Muscle of leg (tissue), 16 donors: ENCODE results near the gene MEIS2. TPM values are rescaled to one million over a fixed set of nuclear protein-coding genes. Genes with fewer than 3 reads are reported as not detected.

ENCODE experiments used
- DNase-seq: peaks from one replicate; pipeline ENCODE4 v3.0.0; 2013
- H3K27ac ChIP-seq: one replicate; pipeline ENCODE4 v1.5.1; 2013; ENCODE audit warnings: mild to moderate bottlenecking, low read length, control low read depth
- H3K27me3 ChIP-seq: one replicate; pipeline ENCODE4 v1.6.1; 2013; ENCODE audit warnings: low read length; ENCODE audit not compliant: control insufficient read depth, insufficient read depth
- H3K36me3 ChIP-seq: one replicate; pipeline ENCODE4 v1.6.1; 2013; ENCODE audit warnings: low read length; ENCODE audit not compliant: control insufficient read depth, insufficient read depth
- H3K4me1 ChIP-seq: one replicate; pipeline ENCODE4 v1.6.1; 2013; ENCODE audit warnings: low read length; ENCODE audit not compliant: control insufficient read depth, insufficient read depth
- H3K4me3 ChIP-seq: one replicate; pipeline ENCODE4 v1.5.1; 2013; ENCODE audit warnings: low read length, control low read depth
- H3K9me3 ChIP-seq: replicated peaks from 2 replicates; pipeline ENCODE4 v1.6.1; 2013; ENCODE audit warnings: low read depth, low read length; ENCODE audit not compliant: control insufficient read depth
- WGBS: methylation state at CpG from one replicate; pipeline ENCODE4 v1.1.5; 2013; ENCODE audit warnings: missing lambda C conversion rate; ENCODE audit not compliant: insufficient coverage; 5-methylcytosine and 5-hydroxymethylcytosine counted together
- long read RNA-seq, 11 donors: transcript quantifications; one replicate each; lab custom pipeline, GENCODE V29; 2026
- polyA plus RNA-seq, 8 donors: library from polyadenylated mRNA; unstranded; fragments of 120-200 nt; gene quantifications; one replicate each; pipeline versions ENCODE4 v1.2.1 to v1.2.3, GENCODE V29; 2013; ENCODE audit warnings: inconsistent platforms in 1 of 8, low replicate concordance in 1 of 8; ENCODE audit not compliant: insufficient read length in 8 of 8, insufficient read depth in 1 of 8
- total RNA-seq: library from RNA; stranded (reverse); fragments of 120-200 nt; gene quantifications from one replicate; pipeline ENCODE4 v1.2.4, GENCODE V29; 2013

MEIS2 gene
- 8.5 TPM for total RNA-seq
- 10 to 100 TPM in 1 of 8 donors, 1 to 10 TPM in 7; 3.8 to 13.9 (median 6.0) TPM for polyA plus RNA-seq
- long read RNA-seq, donor 1 = 0 reads
- long read RNA-seq, donor 2 = 0 reads
- long read RNA-seq, donor 3, partial matches to known transcripts = 0 of 4 reads
- long read RNA-seq, donor 3, other reads (novel, unspliced or antisense) = 0 of 4 reads
- long read RNA-seq, donor 4 = 0 reads
- long read RNA-seq, donor 5, partial matches to known transcripts = 0 of 1 reads
- long read RNA-seq, donor 5, other reads (novel, unspliced or antisense) = 0 of 1 reads
- long read RNA-seq, donor 6 = 0 reads
- long read RNA-seq, donor 7, partial matches to known transcripts = 0 of 1 reads
- long read RNA-seq, donor 7, other reads (novel, unspliced or antisense) = 0 of 1 reads
- long read RNA-seq, donor 8, full-length matches to known transcripts = 1 of 1 reads
- long read RNA-seq, donor 8, partial matches to known transcripts = 0 of 1 reads
- long read RNA-seq, donor 8, other reads (novel, unspliced or antisense) = 0 of 1 reads
- long read RNA-seq, donor 9 = 0 reads
- long read RNA-seq, donor 10, partial matches to known transcripts = 0 of 1 reads
- long read RNA-seq, donor 10, other reads (novel, unspliced or antisense) = 0 of 1 reads
- long read RNA-seq, donor 11 = 0 reads

DNA sequence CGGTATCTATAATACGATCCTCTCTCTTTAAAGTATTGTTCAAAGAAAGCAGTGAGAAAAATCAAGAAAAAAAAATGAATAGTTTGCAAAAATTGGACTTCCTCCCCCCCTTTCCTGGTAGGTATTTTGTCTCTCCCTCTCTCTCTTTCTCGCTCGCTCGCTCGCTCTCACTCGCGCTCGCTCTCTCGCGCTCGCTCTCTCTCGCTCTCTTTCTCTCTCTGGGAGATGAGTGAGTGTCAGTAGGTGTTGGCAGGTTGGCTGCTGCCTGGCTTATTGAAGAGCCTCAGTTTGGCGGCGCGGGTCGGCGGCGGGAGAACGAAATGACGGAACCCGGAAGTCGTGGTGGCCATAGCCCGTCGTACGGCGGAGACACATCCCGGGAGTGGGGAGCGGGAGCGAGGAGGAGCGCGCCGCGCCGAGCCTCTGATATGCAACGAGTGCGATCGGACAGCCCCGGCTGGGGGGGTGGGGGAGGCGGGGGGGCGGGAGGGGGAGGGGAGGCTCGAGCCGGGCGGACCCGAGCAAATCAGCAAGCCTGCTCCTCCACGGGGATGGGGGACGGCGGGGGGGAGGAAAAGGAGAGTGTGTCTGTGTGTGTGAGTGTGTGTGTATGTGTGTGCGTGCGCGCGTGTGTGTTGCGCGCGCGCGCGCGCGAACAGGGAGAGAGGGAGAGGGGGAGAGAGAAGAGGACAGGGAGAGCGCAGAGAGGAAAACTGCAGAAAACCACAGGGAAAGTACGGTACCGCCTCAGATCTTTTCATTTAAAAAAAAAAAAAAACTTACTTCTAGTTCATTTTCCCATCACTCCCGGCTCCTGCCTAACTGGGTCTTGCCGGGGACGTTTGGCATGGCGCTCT, at the start of gene MEIS2:
Gene MEIS2 (minus strand): TSS at position 441 of the 857 bp plus-strand sequence. CDS start 1,083 bp downstream, outside the sequence.
- Histone ChIP-seq H3K27ac (peak within 1 kb of the TSS; percentile 97), H3K36me3 (no peaks in the 10 kb centered on the region), H3K27me3 (peaks cover 87% of the 10 kb centered on the region), H3K4me3 (peak within 1 kb of the TSS; percentile 66), H3K4me1 (peaks cover 26% of the 10 kb centered on the region), H3K9me3 (no peaks in the 10 kb centered on the region)
- 1% methylated on average over 19 of the region's 67 CpGs for WGBS
- peak; percentile 98 for DNase-seq

DNA sequence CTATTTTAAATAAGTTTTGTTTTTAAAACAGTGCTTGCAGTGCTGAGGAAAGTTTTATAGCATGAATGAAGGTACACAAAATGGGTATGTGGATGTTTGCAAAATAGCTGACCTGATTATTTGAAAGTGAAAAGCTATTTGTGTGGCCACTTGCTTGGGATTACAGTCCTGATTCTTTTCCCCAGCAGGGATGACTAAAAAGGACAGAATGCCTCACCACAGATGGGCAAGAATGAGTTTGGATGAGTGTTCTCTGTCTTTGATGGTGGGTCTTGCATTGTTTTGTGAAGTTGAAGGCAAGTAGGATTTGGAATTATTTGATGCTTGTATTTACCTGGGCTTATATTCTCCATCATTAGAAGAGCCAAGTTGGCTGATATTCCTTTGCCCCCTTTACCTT, 48.8 kb upstream of the MEIS2 start:
- H3K27me3 ChIP-seq = no peaks in the 10 kb centered on the region
- H3K4me1 ChIP-seq = no peaks in the 10 kb centered on the region
- no peak overlapping the region for H3K4me3 ChIP-seq
- no peaks in the 10 kb centered on the region for H3K36me3 ChIP-seq
- no peaks in the 10 kb centered on the region for H3K9me3 ChIP-seq
- no peak overlapping the region for H3K27ac ChIP-seq
- DNase-seq = no peak

DNA sequence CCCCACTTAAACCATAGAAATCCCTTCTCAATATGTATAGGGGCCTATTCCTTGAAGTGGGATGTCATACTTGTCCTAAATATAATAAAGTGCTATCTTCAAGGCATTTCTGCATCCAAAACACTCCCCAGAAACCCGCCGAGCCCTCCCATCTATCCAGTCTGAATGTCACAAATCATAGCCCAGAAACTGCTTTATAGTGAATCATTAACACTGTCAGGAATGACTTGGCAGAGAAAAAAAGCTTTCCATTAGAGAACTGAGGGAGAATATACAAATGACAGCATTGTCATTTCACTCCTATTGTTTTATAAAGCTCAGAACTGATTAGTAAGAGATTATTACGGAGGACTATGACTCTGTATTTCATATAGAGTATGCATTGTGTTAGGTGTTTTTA, 48.4 kb upstream of the MEIS2 start:
- Histone ChIP-seq H3K27me3 (no peaks in the 10 kb centered on the region), H3K27ac (no peak overlapping the region), H3K4me3 (no peak overlapping the region), H3K36me3 (no peaks in the 10 kb centered on the region), H3K9me3 (no peaks in the 10 kb centered on the region), H3K4me1 (no peaks in the 10 kb centered on the region)
- no CpG with 5 or more reads among the region's 3 CpGs for WGBS
- DNase-seq = no peak

DNA sequence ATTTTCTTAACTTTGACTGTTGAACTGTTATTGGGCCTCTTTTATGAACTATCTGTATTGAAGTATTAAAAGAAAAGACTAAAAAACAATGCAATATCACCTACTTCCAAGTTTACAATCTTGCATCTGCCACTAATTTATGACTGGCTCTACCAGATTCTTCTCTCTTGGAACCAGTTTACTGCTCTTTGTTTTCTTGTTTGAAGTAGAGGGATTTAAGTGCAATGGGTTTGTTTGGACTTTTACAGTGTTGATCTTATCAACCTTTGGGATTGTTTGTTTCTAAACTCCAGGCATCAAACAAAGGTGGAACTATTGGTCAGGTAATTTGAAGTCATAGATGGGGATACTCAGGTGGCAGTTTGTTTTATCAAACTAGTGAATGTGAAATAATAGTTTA, 43.0 kb upstream of the MEIS2 start:
- no peaks in the 10 kb centered on the region for H3K27me3 ChIP-seq
- H3K4me1 ChIP-seq = no peaks in the 10 kb centered on the region
- no peaks in the 10 kb centered on the region for H3K36me3 ChIP-seq
- DNase-seq = no peak
- no peaks in the 10 kb centered on the region for H3K9me3 ChIP-seq
- H3K27ac ChIP-seq = no peak overlapping the region
- H3K4me3 ChIP-seq = no peak overlapping the region

DNA sequence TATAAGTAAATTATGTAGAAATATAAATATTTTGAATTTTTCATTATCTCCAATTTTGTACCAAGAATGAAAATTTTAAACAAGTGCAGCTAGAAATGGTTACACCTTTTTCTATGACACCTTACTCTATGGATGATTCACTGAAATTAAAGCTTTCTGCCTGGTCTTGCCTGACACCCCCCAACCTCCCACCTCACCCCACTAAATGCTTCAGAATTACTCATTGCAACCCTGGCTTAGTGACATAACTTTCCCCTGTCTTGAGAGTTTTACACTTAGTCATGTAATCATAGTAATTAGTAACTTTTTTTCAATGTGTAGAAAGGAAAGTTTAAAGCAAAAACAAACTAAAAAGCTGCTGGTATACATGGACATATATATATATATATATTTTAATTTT, 42.0 kb upstream of the MEIS2 start:
- Histone ChIP-seq H3K4me3 (no peak overlapping the region), H3K27ac (no peak overlapping the region), H3K9me3 (no peaks in the 10 kb centered on the region), H3K4me1 (no peaks in the 10 kb centered on the region), H3K27me3 (no peaks in the 10 kb centered on the region), H3K36me3 (no peaks in the 10 kb centered on the region)
- DNase-seq = no peak

DNA sequence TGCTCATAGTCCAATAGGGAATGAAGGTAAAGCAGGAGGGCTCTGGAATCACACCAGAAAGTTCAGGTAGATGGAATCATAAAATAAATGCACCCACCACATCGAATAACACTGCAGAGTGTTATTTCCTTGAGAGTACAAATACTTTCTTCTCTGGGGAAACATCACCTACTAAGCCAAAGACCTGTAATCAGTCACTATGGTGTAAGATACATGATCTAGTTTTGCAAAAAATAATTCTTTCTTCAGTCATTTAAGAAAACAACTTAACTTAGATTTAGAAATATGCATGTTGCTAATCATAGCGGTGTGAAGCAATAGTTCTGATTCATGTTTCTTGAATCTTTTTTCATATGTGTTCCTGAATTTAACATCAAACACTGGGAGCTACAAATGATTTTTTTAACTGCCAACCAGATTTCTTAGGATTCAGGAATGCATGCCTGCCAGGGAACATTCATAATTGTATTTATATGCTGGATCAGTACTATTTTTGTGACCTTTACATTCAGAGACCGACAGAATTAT, 40.2 kb upstream of the MEIS2 start:
- Histone ChIP-seq H3K9me3 (no peaks in the 10 kb centered on the region), H3K4me3 (no peak overlapping the region), H3K36me3 (no peaks in the 10 kb centered on the region), H3K27ac (no peak overlapping the region), H3K4me1 (no peaks in the 10 kb centered on the region), H3K27me3 (no peaks in the 10 kb centered on the region)
- DNase-seq = no peak
- WGBS = no CpG with 5 or more reads among the region's 3 CpGs

DNA sequence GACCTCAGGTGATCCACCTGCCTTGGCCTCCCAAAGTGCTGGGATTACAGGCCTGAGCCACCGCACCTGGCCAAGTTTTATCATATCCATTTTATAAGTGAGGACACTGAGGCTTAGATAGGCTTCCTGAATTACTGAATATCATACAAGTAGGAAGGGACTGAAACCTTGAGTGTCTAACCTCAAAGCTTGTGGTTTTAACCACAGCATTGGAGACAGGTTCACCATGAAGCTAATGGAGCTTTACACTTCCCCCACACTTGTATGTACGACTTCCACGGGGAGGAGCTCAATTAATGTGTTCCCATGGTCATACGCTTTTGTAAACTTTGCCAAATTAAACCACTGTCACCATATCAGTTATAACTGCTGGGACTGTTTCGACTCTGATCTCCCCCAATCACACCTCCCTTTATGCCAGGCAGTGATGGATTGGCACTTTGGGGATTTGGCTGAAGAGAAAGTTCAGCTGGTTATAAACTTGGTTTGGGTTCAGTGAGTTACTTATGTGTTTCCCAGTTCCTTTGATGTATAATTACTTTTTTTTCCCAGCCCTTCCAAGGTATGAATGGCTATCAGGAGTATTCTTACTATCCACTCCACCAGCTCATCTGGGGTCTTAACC, 38.4 kb upstream of the MEIS2 start:
- no peaks in the 10 kb centered on the region for H3K9me3 ChIP-seq
- H3K4me1 ChIP-seq = no peaks in the 10 kb centered on the region
- no peaks in the 10 kb centered on the region for H3K27me3 ChIP-seq
- no peak overlapping the region for H3K27ac ChIP-seq
- H3K36me3 ChIP-seq = no peaks in the 10 kb centered on the region
- no peak overlapping the region for H3K4me3 ChIP-seq
- whole genome bisulfite sequencing = 65% methylated on average over 4 of the region's 5 CpGs
- no peak for DNase-seq

DNA sequence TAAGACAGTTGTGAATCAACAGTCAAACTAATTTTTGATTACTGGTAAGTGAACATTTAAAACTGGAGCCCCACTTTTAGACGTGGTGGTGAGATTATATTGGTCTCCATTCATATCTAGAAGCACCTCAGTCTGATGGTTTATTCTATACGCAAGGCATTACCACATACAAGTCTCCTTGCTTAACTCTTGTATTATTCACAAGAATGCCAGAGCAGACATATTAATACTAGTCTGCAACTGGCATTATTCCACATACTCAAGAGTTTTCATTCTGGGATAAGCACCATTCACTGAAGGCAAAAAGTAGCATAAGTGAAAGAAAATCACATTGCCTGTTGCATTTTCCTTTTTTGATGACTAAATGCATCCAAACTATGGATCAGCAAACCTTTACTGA, 36.9 kb upstream of the MEIS2 start:
- no peaks in the 10 kb centered on the region for H3K36me3 ChIP-seq
- H3K4me1 ChIP-seq = no peaks in the 10 kb centered on the region
- no peak overlapping the region for H3K4me3 ChIP-seq
- WGBS = no CpG with 5 or more reads among the region's 2 CpGs
- DNase-seq = no peak
- H3K27me3 ChIP-seq = no peaks in the 10 kb centered on the region
- no peak overlapping the region for H3K27ac ChIP-seq
- no peaks in the 10 kb centered on the region for H3K9me3 ChIP-seq

DNA sequence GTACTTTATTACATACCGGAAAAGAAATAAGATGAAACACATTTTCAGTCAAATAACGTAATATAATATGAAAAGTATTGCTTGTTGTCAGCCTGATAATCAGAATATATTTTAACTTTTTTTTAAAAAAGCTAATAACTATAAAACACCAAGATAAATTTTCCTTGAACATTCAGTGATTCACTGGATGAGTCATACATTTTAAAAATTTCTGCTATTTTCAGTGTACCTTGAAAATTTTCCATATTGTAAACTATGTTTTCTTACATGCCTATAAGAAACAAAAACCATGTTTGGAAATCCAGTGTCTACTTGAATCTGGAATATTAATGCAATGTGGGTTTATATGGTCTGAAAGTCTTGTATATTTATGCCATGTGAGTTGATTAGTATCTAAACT, 36.3 kb upstream of the MEIS2 start:
- no peaks in the 10 kb centered on the region for H3K9me3 ChIP-seq
- H3K27ac ChIP-seq = no peak overlapping the region
- WGBS = no CpG with 5 or more reads among the region's 2 CpGs
- DNase-seq = no peak
- H3K27me3 ChIP-seq = no peaks in the 10 kb centered on the region
- no peaks in the 10 kb centered on the region for H3K4me1 ChIP-seq
- no peak overlapping the region for H3K4me3 ChIP-seq
- no peaks in the 10 kb centered on the region for H3K36me3 ChIP-seq

DNA sequence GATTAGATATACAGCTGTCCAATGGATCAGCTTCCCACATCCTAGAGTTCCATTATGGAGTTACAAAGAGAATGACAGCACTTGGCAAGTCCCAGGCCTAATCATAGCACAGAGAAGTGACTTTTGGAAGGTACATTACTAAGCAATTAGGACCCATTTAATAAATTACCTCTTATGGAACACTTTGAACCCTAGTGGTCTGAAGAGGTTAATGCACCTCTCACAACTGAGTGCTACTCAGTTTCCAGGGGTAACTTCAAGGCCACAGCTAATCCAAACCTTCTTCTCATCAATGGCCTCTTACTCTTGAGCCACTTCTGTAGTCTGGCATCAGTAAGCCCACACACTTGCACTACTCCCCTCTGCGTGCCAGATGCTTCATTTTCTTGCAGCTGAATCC, 34.9 kb upstream of the MEIS2 start:
- Histone ChIP-seq H3K4me3 (no peak overlapping the region), H3K9me3 (no peaks in the 10 kb centered on the region), H3K27me3 (peaks cover 3% of the 10 kb centered on the region), H3K36me3 (no peaks in the 10 kb centered on the region), H3K4me1 (no peaks in the 10 kb centered on the region), H3K27ac (no peak overlapping the region)
- no peak for DNase-seq
- WGBS = no CpG with 5 or more reads among the region's 1 CpG
